Astrocyte of the cerebellum (primary cell): ENCODE measurements around the gene AKAP3.

ENCODE experiments used
- DNase-seq: peaks from one replicate; pipeline ENCODE4 v3.0.0-alpha.2; 2011; ENCODE audit warnings: low read depth
- H3K4me3 ChIP-seq: 2 replicates; pipeline ENCODE4 v1.5.1; 2011; ENCODE audit warnings: mild to moderate bottlenecking, low read depth, low read length, moderate library complexity
- in situ Hi-C: cut with HindIII; loops from 2 replicates; pipeline ENCODE4 v1.10.0; 2017; ENCODE audit warnings: low sequenced_read_pairs
- TF ChIP-seq, protein P1 (sequence below): IDR thresholded peaks from 2 replicates; pipeline ENCODE4 v1.5.1; 2012; ENCODE audit warnings: low read length, low read depth, moderate library complexity, mild to moderate bottlenecking; ENCODE audit errors: missing control alignments

The AKAP3 gene

DNA sequence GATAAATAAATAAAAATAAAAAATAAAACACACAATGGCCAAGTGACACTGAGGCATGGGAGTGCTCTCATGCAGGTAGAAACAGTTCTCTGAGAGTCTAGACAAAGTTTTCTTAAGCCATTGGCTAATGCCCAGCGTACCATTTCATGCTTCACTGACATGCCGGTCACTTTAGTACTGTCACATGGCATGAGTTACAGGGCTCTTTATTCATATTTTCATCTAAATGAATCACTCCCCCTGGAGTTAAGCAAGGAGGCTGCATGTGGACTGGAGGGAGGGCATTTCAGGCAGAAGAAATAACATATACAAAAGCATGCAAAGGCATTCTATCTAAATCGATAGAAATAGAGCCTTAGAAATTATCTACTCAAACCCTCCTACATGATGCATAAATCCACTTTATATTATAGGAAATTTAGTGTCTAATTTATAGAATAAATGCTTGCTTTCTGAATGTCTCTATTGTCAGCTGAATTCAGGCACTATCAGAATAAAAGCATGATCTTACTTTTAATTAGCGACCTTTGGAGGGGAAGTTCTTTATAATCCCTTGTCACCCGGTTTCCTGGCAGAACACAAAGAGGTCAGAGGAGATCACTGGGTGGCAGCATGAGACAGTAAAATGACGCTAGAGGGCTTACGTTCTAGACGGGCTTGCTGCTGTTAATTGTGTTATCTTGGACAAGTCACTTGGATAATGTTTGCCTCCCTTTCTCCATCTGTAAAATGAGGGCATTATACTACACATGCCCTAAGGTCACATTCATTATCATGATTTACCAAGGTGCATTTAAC is 69.3 kb downstream of the AKAP3 start:
- no peak for DNase-seq
- in situ Hi-C loops, result no loop called here
- no peak overlapping the region for H3K4me3 ChIP-seq
- TF ChIP-seq, protein P1, sequence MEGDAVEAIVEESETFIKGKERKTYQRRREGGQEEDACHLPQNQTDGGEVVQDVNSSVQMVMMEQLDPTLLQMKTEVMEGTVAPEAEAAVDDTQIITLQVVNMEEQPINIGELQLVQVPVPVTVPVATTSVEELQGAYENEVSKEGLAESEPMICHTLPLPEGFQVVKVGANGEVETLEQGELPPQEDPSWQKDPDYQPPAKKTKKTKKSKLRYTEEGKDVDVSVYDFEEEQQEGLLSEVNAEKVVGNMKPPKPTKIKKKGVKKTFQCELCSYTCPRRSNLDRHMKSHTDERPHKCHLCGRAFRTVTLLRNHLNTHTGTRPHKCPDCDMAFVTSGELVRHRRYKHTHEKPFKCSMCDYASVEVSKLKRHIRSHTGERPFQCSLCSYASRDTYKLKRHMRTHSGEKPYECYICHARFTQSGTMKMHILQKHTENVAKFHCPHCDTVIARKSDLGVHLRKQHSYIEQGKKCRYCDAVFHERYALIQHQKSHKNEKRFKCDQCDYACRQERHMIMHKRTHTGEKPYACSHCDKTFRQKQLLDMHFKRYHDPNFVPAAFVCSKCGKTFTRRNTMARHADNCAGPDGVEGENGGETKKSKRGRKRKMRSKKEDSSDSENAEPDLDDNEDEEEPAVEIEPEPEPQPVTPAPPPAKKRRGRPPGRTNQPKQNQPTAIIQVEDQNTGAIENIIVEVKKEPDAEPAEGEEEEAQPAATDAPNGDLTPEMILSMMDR, result peak; percentile 35

DNA sequence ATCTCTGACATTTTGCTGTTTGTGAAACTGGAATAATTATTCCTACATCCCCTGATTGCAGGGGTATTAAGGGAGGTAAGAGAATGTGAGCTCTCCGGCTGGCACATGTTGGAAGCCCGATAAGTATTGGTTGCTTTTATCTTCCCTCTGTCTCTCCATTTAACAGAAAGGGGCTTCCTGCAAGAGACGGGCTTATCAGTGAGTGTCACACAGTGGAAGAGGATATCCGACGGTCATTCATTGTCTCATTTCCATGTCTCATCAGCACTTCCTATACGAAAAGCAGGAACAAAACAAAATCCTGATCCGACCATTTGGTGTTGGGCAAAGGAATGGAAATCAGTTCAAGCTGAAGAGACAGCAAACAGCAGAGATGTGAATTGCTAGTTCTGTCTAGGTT is 76.2 kb downstream of the AKAP3 start:
- TF ChIP-seq, protein P1, result no peak
- no peak for DNase-seq
- H3K4me3 ChIP-seq, result no peak overlapping the region
- in situ Hi-C loops, result no loop called here

DNA sequence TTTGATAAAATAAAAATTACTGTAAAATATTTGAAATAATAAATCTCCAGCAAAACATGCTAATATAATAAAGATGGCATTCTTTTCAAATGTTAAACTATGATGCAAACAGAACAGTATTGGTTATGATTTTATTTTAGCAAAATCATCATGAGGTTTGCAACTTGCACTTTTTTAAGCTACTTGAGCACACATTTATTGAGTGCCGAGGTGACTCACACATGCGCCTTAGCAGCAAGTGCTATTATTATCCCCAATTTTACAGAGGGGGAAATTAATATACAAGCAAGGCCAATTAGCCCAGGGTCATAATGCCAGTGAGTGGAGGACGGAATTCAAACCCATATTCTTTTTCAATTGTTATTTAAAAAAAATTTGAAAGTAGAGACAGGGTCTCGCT is 79.6 kb downstream of the AKAP3 start:
- no peak overlapping the region for H3K4me3 ChIP-seq
- TF ChIP-seq, protein P1, result no peak
- DNase-seq, result no peak
- in situ Hi-C loops, result no loop called here

DNA sequence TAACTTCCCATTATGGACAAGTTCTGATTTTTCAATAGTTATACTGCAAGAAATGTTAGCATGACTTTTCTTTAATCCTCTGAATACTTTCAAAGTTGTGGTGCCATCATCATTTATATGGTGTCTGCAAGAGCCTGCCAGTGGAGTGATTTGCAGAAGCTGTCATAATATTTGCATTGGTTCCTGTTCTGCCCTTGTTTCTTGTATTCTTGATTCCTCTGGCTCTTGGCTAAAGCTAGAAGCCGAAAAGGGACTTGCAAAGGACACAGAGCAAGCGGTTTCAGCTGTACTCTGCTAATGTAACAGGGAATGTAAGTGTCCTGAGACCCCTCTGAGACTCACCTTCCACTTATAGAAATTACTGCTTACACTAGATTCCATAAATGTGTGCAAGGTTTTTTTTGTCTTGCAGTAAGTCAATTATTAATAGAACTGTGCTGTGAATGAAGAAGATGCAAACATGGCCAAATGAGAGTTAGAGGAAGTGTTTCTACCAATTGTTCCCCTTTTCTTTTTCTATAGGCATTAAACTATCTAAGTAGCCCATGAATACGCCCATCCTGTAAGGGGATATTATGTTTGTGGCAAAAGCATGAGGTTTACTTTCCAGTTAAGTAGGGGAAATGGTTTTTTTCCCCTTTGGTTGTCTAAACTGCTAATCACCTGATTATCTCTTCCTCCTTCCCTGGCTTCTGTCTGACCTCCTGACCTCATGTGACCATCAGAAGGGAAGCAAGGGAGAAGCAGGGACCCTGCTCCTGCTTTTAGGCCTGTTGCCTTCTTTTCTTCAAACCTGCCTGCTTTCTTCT is 81.6 kb downstream of the AKAP3 start:
- in situ Hi-C loops, result no loop called here
- TF ChIP-seq, protein P1, result no peak
- DNase-seq, result no peak
- H3K4me3 ChIP-seq, result no peak overlapping the region

DNA sequence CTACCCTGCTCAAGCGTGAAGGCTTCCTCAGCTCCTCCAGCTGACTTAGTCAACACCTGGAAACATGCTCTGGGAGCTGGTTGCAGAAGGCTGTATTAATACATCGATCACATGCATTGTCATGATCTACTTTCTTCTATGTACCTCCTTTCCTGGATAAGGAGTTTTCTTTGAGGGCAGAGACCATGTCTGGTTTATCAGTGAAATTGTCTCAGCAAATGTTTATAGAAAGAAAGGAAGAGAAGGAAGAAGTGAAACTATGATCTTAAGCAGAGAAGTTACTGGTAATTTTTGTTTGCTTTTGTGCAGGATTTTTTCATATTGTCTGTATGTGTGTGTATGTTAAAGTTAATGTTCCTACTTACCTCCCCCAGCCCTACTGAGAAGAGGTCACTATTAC is 82.4 kb downstream of the AKAP3 start:
- TF ChIP-seq, protein P1, result no peak
- in situ Hi-C loops, result no loop called here
- H3K4me3 ChIP-seq, result no peak overlapping the region
- DNase-seq, result no peak
